Kidney (tissue), 14 donors: ENCODE measurements around the gene NRF1. TPM values are rescaled to one million over a fixed set of nuclear protein-coding genes. Genes with fewer than 3 reads are reported as not detected.

Experiments used
- DNase-seq, 5 donors: peaks; one replicate each; pipeline ENCODE4 v3.0.0-alpha.2; 2013 to 2020
- FAIRE-seq: peaks from 2 replicates; lab custom pipeline; 2012; peaks lifted over from hg19 to GRCh38; lab: Jason Lieb, UNC
- H3K27ac ChIP-seq, 2 donors: one replicate each; pipeline ENCODE4 v1.7.0; 2013; ENCODE audit warnings: low read depth in 2 of 2, low read length in 2 of 2, inconsistent platforms in 1 of 2
- H3K27me3 ChIP-seq: one replicate; pipeline ENCODE4 v1.7.1; 2013; ENCODE audit warnings: low read length, inconsistent platforms; ENCODE audit not compliant: control insufficient read depth, insufficient read depth
- H3K36me3 ChIP-seq, 3 donors: one replicate each; pipeline versions ENCODE4 v1.7.0 to v1.7.1; 2013; ENCODE audit warnings: low read length in 3 of 3, control low read depth in 1 of 3, inconsistent platforms in 1 of 3; ENCODE audit not compliant: insufficient read depth in 3 of 3, control insufficient read depth in 2 of 3
- H3K4me1 ChIP-seq, 3 donors: one replicate each; pipeline versions ENCODE4 v1.7.0 to v1.7.1; 2013; ENCODE audit warnings: low read length in 3 of 3, inconsistent platforms in 1 of 3, low read depth in 1 of 3; ENCODE audit not compliant: control insufficient read depth in 2 of 3, insufficient read depth in 2 of 3
- H3K4me3 ChIP-seq, 3 donors: one replicate each; pipeline versions ENCODE4 v1.7.0 to v1.8.1; 2013; ENCODE audit warnings: low read length in 3 of 3, control low read depth in 1 of 3, inconsistent platforms in 1 of 3
- H3K9ac ChIP-seq, 3 donors: one replicate each; pipeline versions ENCODE4 v1.7.0 to v1.7.1; 2013; ENCODE audit warnings: low read length in 3 of 3, control low read depth in 1 of 3, inconsistent platforms in 1 of 3
- H3K9me3 ChIP-seq, 3 donors: one replicate each; pipeline versions ENCODE4 v1.7.0 to v1.7.1; 2013; ENCODE audit warnings: low read length in 3 of 3, control low read depth in 1 of 3, inconsistent platforms in 1 of 3; ENCODE audit not compliant: control insufficient read depth in 2 of 3, insufficient read depth in 1 of 3
- intact Hi-C: fragments of 100-400 bp; cut with DNase I; formaldehyde crosslinking; loops from one replicate; pipeline ENCODE4 v1.11.1; 2022
- polyA plus RNA-seq: library from polyadenylated mRNA; stranded (reverse); fragments of 350-450 nt; fragmentation: Illumina TruSeq; extraction: RNeasy Lipid Tissue Mini Kit (QIAGEN cat#74804); gene quantifications from one replicate; pipeline ENCODE4 v1.2.3, GENCODE V29; 2014; ENCODE audit warnings: low read depth, low replicate concordance; ENCODE audit not compliant: insufficient read depth
- total RNA-seq: library from RNA; stranded (reverse); fragmentation: NEBNext Ultra II Directional; extraction: Animal tissue kit (Norgen Biotek cat#: 25700); gene quantifications from one replicate; pipeline ENCODE4 v1.2.1, GENCODE V29; 2021
- TF ChIP-seq, protein P1 (sequence below): IDR thresholded peaks from 3 replicates; pipeline ENCODE4 v1.5.1; 2012; ENCODE audit warnings: mild to moderate bottlenecking, moderate library complexity, borderline replicate concordance; ENCODE audit not compliant: insufficient read depth; ENCODE audit errors: extremely low read depth
- donor health status: control.
- donor health status: control.
- donor health status: control.
- donor health status: control.
- donor health status: control.
- donor health status: DM: yes; HTN: yes; CAD: no.
- donor health status: Normal renal cell carcinoma (clear cell type).

Gene NRF1
- total and polyA plus RNA-seq, 2 donors from 2014 or later = 8.8 to 19.4 TPM

DNA sequence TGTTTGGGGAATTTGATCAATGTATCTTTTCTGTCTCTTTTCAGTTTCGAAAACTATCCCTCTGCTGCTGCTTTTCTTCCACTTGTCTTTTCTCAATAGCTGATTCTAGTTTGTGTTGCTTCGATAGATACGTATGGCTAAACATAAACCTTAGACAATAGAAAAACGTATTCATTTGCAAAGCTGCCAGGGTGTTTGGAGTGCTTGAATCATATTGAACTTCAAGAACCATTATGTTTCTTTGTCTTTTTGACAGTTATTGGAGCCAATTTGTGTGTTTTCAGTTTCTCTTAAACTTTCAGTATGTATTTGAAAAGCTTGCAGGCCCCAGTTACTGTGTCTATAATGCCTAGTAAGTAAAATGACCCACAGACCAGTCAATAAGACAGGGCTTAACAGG, 25.1 kb downstream of the NRF1 start:
- Histone ChIP-seq H3K27me3 (no peaks in the 10 kb centered on the region), H3K9ac (no peak overlapping the region), H3K36me3 (no peaks in the 10 kb centered on the region), H3K27ac (no peak overlapping the region), H3K4me1 (peaks cover 0 to 2% (median 0%) of the 10 kb centered on the region in 3 donors), H3K4me3 (no peak overlapping the region), H3K9me3 (no peaks in the 10 kb centered on the region)
- TF ChIP-seq, protein P1, sequence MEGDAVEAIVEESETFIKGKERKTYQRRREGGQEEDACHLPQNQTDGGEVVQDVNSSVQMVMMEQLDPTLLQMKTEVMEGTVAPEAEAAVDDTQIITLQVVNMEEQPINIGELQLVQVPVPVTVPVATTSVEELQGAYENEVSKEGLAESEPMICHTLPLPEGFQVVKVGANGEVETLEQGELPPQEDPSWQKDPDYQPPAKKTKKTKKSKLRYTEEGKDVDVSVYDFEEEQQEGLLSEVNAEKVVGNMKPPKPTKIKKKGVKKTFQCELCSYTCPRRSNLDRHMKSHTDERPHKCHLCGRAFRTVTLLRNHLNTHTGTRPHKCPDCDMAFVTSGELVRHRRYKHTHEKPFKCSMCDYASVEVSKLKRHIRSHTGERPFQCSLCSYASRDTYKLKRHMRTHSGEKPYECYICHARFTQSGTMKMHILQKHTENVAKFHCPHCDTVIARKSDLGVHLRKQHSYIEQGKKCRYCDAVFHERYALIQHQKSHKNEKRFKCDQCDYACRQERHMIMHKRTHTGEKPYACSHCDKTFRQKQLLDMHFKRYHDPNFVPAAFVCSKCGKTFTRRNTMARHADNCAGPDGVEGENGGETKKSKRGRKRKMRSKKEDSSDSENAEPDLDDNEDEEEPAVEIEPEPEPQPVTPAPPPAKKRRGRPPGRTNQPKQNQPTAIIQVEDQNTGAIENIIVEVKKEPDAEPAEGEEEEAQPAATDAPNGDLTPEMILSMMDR = no peak
- intact Hi-C loops = no loop called here
- FAIRE-seq (no peak), DNase-seq (no peak)

DNA sequence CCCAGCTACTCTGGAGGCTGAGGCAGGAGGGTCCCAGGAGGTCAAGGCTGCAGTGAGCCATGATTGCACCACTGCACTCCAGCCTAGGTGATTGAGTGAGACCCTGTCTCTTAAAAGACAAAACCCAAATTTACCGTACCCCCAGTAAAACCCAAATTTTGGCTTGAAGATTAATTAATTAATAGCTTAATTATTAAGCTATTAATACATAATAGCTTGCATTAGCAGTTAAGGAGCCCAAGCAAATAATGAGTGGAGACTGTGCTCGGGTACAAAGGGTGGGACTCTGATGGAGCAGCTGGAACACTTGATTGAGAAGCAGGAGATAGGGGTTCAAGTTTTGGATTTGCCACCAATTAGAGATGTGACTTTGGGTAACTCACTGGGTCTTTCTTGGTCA, 28.9 kb downstream of the NRF1 start:
- FAIRE-seq (no peak), DNase-seq (no peak)
- no peaks in the 10 kb centered on the region for H3K27me3 ChIP-seq
- H3K9ac ChIP-seq = no peak overlapping the region
- TF ChIP-seq, protein P1 = no peak
- H3K9me3 ChIP-seq = no peaks in the 10 kb centered on the region
- no peak overlapping the region for H3K4me3 ChIP-seq
- no peak overlapping the region for H3K27ac ChIP-seq
- H3K4me1 ChIP-seq = peaks cover 0 to under 1% (median 0%) of the 10 kb centered on the region in 3 donors
- intact Hi-C loops = no loop called here
- H3K36me3 ChIP-seq = no peaks in the 10 kb centered on the region

DNA sequence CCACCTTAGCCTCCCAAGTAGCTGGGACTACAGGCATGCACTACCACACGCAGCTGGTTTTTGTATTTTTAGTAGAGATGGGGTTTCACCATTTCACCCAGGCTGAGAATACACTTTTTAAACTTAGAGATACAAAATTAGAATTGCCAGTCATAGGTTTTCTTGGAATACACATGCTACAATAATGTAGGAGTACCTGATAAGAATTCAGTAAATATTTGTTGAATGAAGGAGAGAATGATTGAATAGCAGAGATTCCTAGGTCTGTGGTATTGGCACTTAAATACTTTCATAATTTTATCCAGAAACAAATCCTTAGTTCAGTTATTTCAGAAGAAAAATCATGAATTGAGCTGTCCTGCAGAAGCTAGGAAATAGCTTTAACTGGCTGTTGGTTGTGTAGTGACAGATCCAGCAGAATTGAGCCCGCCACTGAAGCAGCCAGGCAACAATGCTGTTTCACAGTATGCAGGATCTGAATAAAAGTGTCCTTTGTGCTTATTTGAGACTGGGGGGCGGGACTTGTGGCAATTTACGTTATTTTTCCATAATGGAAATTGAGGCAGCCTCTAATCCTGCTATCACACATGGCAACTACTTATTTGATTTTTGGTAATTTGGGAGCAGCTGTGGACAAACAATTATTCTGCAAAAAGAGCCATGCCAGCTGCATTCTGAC, 31.5 kb downstream of the NRF1 start:
- TF ChIP-seq, protein P1 = no peak
- intact Hi-C loops = no loop called here
- no peaks in the 10 kb centered on the region for H3K4me1 ChIP-seq

More for the DNA sequence above, 31.5 kb downstream of the NRF1 start:
- Histone ChIP-seq H3K9me3 (no peaks in the 10 kb centered on the region), H3K4me3 (no peak overlapping the region), H3K27ac (no peak overlapping the region), H3K36me3 (no peaks in the 10 kb centered on the region), H3K27me3 (no peaks in the 10 kb centered on the region), H3K9ac (no peak overlapping the region)
- DNase-seq (no peak), FAIRE-seq (no peak)
